CD14-positive monocyte (primary cell): ENCODE measurements around the gene TIMP2. TPM values are rescaled to one million over a fixed set of nuclear protein-coding genes. Genes with fewer than 3 reads are reported as not detected.

Experiments
- DNase-seq, 3 donors: peaks; one replicate each; pipeline ENCODE4 v3.0.0-alpha.2; 2011 to 2022
- H2AFZ ChIP-seq: 2 replicates; pipeline ENCODE4 v1.6.0; 2012; ENCODE audit warnings: mild to moderate bottlenecking, low read depth, low read length, inconsistent platforms; ENCODE audit not compliant: insufficient read depth, poor library complexity, severe bottlenecking
- H3K27ac ChIP-seq, 2 donors: 1 replicate in 1 of 2; 2 replicates in 1 of 2; pipeline ENCODE4 v1.5.1; 2012 to 2013; ENCODE audit warnings: low read length in 2 of 2, control low read depth in 1 of 2, inconsistent platforms in 1 of 2, low read depth in 1 of 2, mild to moderate bottlenecking in 1 of 2
- H3K27me3 ChIP-seq, 2 donors: one replicate each; pipeline versions ENCODE4 v1.6.0 to v1.6.1; 2011 to 2013; ENCODE audit warnings: low read length in 2 of 2; ENCODE audit not compliant: control insufficient read depth in 2 of 2, insufficient read depth in 2 of 2
- H3K36me3 ChIP-seq, 2 donors: replicated peaks in 1 of 2; 1 replicate in 1 of 2; 2 replicates in 1 of 2; pipeline versions ENCODE4 v1.5.1 to v1.6.1; 2012 to 2013; ENCODE audit warnings: low read length in 2 of 2, control low read depth in 1 of 2, inconsistent platforms in 1 of 2, mild to moderate bottlenecking in 1 of 2; ENCODE audit not compliant: insufficient read depth in 2 of 2, control insufficient read depth in 1 of 2
- H3K4me1 ChIP-seq, 2 donors: 1 replicate in 1 of 2; 2 replicates in 1 of 2; pipeline versions ENCODE4 v1.5.1 to v1.6.1; 2012 to 2013; ENCODE audit warnings: low read length in 2 of 2, control low read depth in 1 of 2, inconsistent platforms in 1 of 2, mild to moderate bottlenecking in 1 of 2, moderate library complexity in 1 of 2; ENCODE audit not compliant: insufficient read depth in 2 of 2, control insufficient read depth in 1 of 2
- H3K4me2 ChIP-seq: replicated peaks from 2 replicates; pipeline ENCODE3; 2012; ENCODE audit warnings: low read length, moderate library complexity, mild to moderate bottlenecking; ENCODE audit not compliant: poor library complexity, severe bottlenecking; ENCODE audit errors: extremely low read depth
- H3K4me3 ChIP-seq, 3 experiments: fragments of 200-600 bp in 1 of 3; sonication (generic) in 1 of 3; replicated peaks in 1 of 3; 1 replicate in 2 of 3; 2 replicates in 1 of 3; pipeline ENCODE4 v1.5.1; 2011 to 2013; ENCODE audit warnings: low read length in 3 of 3, mild to moderate bottlenecking in 3 of 3, control low read depth in 2 of 3, low read depth in 2 of 3, inconsistent platforms in 1 of 3, moderate library complexity in 1 of 3
- H3K79me2 ChIP-seq: 2 replicates; pipeline ENCODE4 v1.6.0; 2012; ENCODE audit warnings: mild to moderate bottlenecking, control low read depth, inconsistent platforms, low read length, moderate library complexity; ENCODE audit not compliant: insufficient read depth
- H3K9ac ChIP-seq: 2 replicates; pipeline ENCODE4 v1.6.0; 2017; ENCODE audit warnings: low read length, mild to moderate bottlenecking; ENCODE audit not compliant: insufficient read depth, poor library complexity, severe bottlenecking
- H3K9me3 ChIP-seq, 2 donors: replicated peaks in 1 of 2; 1 replicate in 1 of 2; 2 replicates in 1 of 2; pipeline versions ENCODE4 v1.5.1 to v1.6.1; 2012 to 2013; ENCODE audit warnings: low read length in 2 of 2, control low read depth in 1 of 2; ENCODE audit not compliant: control insufficient read depth in 1 of 2, insufficient read depth in 1 of 2
- H4K20me1 ChIP-seq: 2 replicates; pipeline ENCODE4 v1.6.0; 2012; ENCODE audit warnings: mild to moderate bottlenecking, low read length, control low read depth, moderate library complexity; ENCODE audit not compliant: insufficient read depth
- H3K27ac Mint-ChIP-seq, 7 donors: one replicate each; pipeline ENCODE4 v1.8.0; 2020; ENCODE audit warnings: mild to moderate bottlenecking in 7 of 7, mixed read lengths in 7 of 7, moderate library complexity in 6 of 7, inconsistent platforms in 2 of 7
- H3K27me3 Mint-ChIP-seq, 3 donors: one replicate each; pipeline ENCODE4 v1.8.0; 2021 to 2022; ENCODE audit warnings: low read depth in 3 of 3, mild to moderate bottlenecking in 3 of 3, mixed read lengths in 3 of 3, moderate library complexity in 3 of 3, inconsistent platforms in 1 of 3
- H3K36me3 Mint-ChIP-seq, 2 donors: one replicate each; pipeline ENCODE4 v1.8.0; 2020; ENCODE audit warnings: mixed read lengths in 2 of 2, inconsistent platforms in 1 of 2, mild to moderate bottlenecking in 1 of 2
- H3K4me1 Mint-ChIP-seq: one replicate; pipeline ENCODE4 v1.8.0; 2020; ENCODE audit warnings: mild to moderate bottlenecking, mixed read lengths
- H3K4me3 Mint-ChIP-seq, 2 donors: one replicate each; pipeline ENCODE4 v1.8.0; 2020; ENCODE audit warnings: mild to moderate bottlenecking in 2 of 2, mixed read lengths in 2 of 2, moderate library complexity in 1 of 2
- H3K9me3 Mint-ChIP-seq, 7 donors: one replicate each; pipeline ENCODE4 v1.8.0; 2020 to 2022; ENCODE audit warnings: mixed read lengths in 7 of 7, mild to moderate bottlenecking in 6 of 7, moderate library complexity in 6 of 7, inconsistent platforms in 2 of 7
- WGBS: methylation state at CpG from one replicate; pipeline ENCODE4 v1.1.5; 2013; ENCODE audit warnings: missing lambda C conversion rate; ENCODE audit not compliant: insufficient coverage; 5-methylcytosine and 5-hydroxymethylcytosine counted together
- intact Hi-C, 2 donors: fragments of 100-400 bp; cut with micrococcal nuclease; formaldehyde crosslinking; loops; one replicate each; pipeline versions ENCODE4 v1.15.0 to v1.15.1; 2023
- polyA plus RNA-seq, 3 donors: library from polyadenylated mRNA; depleted of rRNA in 1 of 3; unstranded in 2 of 3; stranded (reverse) in 1 of 3; fragments of 300-500 nt in 2 of 3; fragments of >200 nt in 1 of 3; fragmentation: Illumina TruSeq in 2 of 3; gene quantifications; 1 replicate in 2 of 3; 2 replicates in 1 of 3; pipeline ENCODE4 v1.2.3, GENCODE V29; 2012 to 2021
- TF ChIP-seq, protein P1 (sequence below): fragments of 200-600 bp; IDR thresholded peaks from one replicate; pipeline ENCODE4 v1.8.0; 2022; ENCODE audit warnings: antibody characterized with exemption, mild to moderate bottlenecking

The TIMP2 gene
- polyA plus RNA-seq, 3 donors, result 4.5 to 101 (median 6.4) TPM

DNA sequence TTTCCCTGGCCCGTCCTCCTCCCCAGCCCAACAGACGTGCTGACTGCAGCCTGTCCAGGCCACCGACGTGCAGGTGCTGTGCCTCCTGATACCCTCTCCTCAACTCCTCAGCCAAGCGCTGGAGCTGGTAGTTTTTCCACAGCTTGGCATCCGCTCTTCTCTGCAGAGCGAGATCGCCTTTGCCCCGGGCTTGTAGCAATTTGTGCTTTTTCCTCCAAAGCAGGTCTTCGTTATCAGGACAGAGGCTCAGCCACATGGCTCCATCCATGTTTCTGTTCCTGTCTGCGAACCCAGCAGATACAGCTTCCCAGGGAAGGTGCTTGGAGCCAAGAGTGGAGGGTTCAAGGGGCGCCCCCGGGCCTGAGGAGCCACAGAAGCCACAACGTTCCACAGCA is 33.1 kb downstream of the TIMP2 start:
- Histone ChIP-seq H3K36me3 (peaks cover 5 to 27% of the 10 kb centered on the region in 2 donors), H3K27ac (peak overlapping the region; percentile 94), H3K27me3 (no peaks in the 10 kb centered on the region), H3K4me2 (peak overlapping the region; percentile 52), H4K20me1 (peaks cover 64% of the 10 kb centered on the region), H3K79me2 (peaks cover 88% of the 10 kb centered on the region), H3K4me1 (peaks cover 61 to 64% of the 10 kb centered on the region in 2 donors), H3K9me3 (no peaks in the 10 kb centered on the region), H3K9ac (peak overlapping the region; percentile 70), H2AFZ (no peak overlapping the region), H3K4me3 (peak overlapping the region in 1 of 3 experiments; percentile 42)
- Mint-ChIP-seq H3K9me3 (peaks cover 0 to 3% (median 0%) of the 10 kb centered on the region in 7 donors), H3K27me3 (peaks cover 0 to 2% (median 0%) of the 10 kb centered on the region in 3 donors), H3K4me3 (no peak overlapping the region), H3K36me3 (peaks cover 51 to 54% of the 10 kb centered on the region in 2 donors), H3K27ac (peak overlapping the region; percentile 95 to 99 (median 98)), H3K4me1 (peaks cover 84% of the 10 kb centered on the region)
- DNase-seq, result no peak
- TF ChIP-seq, protein P1, sequence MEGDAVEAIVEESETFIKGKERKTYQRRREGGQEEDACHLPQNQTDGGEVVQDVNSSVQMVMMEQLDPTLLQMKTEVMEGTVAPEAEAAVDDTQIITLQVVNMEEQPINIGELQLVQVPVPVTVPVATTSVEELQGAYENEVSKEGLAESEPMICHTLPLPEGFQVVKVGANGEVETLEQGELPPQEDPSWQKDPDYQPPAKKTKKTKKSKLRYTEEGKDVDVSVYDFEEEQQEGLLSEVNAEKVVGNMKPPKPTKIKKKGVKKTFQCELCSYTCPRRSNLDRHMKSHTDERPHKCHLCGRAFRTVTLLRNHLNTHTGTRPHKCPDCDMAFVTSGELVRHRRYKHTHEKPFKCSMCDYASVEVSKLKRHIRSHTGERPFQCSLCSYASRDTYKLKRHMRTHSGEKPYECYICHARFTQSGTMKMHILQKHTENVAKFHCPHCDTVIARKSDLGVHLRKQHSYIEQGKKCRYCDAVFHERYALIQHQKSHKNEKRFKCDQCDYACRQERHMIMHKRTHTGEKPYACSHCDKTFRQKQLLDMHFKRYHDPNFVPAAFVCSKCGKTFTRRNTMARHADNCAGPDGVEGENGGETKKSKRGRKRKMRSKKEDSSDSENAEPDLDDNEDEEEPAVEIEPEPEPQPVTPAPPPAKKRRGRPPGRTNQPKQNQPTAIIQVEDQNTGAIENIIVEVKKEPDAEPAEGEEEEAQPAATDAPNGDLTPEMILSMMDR, result no peak
- intact Hi-C loops, result no loop called here
- 94% methylated on average over 10 of the region's 14 CpGs for WGBS

DNA sequence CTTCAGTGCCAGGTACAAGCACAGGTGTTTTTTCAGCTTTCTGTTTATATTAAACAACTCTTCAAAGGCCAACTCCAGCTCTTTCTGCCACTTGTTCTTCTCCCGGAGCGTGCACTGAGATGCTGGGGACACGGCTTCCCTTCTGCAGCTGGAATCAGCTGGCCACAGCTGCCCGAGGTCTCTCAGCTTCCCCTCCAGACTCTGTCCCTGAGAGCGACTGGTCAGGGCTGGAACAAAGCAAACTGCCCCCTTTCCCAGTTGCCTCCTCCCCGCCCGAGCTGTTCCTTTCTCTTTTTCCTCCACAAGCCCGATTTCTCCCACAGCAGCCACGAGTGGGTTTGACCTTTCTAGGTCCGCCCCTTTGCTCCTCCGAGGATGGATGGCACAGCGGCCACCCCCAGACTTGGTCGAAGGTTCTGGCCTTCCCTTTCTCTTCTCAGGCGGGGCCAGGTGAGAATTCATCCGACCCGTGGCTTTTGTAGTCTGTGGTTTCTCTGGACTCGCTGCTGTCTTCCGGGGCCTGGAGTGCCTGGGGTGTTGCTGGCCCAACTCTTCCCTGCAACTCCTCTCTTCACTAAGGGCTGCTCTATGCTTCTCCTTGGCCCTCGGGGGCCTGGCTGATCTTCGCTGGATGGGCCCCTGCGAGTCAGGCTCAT is 33.7 kb downstream of the TIMP2 start:
- no peaks in the 10 kb centered on the region for H3K9me3 ChIP-seq
- peaks cover 65 to 69% of the 10 kb centered on the region in 2 donors for H3K4me1 ChIP-seq
- H3K27me3 ChIP-seq, result no peaks in the 10 kb centered on the region
- H4K20me1 ChIP-seq, result peaks cover 58% of the 10 kb centered on the region
- Mint-ChIP-seq H3K27ac (peak overlapping the region; percentile 95 to 99 (median 98)), H3K4me1 (peaks cover 89% of the 10 kb centered on the region), H3K36me3 (peaks cover 57% of the 10 kb centered on the region in 2 donors), H3K9me3 (peaks cover 0 to 3% (median 0%) of the 10 kb centered on the region in 7 donors), H3K4me3 (peak overlapping the region; percentile 62 to 74), H3K27me3 (peaks cover 0 to 2% (median 0%) of the 10 kb centered on the region in 3 donors)
- peak overlapping the region; percentile 94 for H3K27ac ChIP-seq
- peak overlapping the region in 1 of 3 experiments; percentile 42 for H3K4me3 ChIP-seq
- H3K79me2 ChIP-seq, result peaks cover 88% of the 10 kb centered on the region
- peaks cover 7 to 32% of the 10 kb centered on the region in 2 donors for H3K36me3 ChIP-seq
- H2AFZ ChIP-seq, result no peak overlapping the region
- peak overlapping the region; percentile 52 for H3K4me2 ChIP-seq
- WGBS, result 58% methylated on average over 16 of the region's 21 CpGs
- TF ChIP-seq, protein P1, result no peak
- H3K9ac ChIP-seq, result peak overlapping the region; percentile 70
- intact Hi-C loops, result loop anchor here in 1 of 2 donors (2.0 kb wide), 1 partner anchor 23 kb away; no protein-coding TSS in a partner anchor
- no peak for DNase-seq
